Ramos (cell line): ENCODE data around the gene SUMF1.

Source experiments
- in situ Hi-C: fragments of 300-500 bp; cut with MboI; formaldehyde crosslinking; loops from one replicate; pipeline ENCODE4 v1.14.3; 2022; ENCODE audit warnings: low sequenced_read_pairs; ENCODE audit not compliant: unreplicated experiment

The SUMF1 gene

GRCh38 chr3:4498446-4498845 lies 31.4 kb upstream of the SUMF1 start:
- in situ Hi-C loops = loop anchor here (10.0 kb wide), 1 partner anchor 696 kb away; no protein-coding TSS in a partner anchor

- in situ Hi-C loops = loop anchor here (10.0 kb wide), 1 partner anchor 697 kb away; no protein-coding TSS in a partner anchor
Measured at GRCh38 chr3:4497843-4498324, 30.8 kb upstream of the SUMF1 start.

- in situ Hi-C loops = loop anchor here (10.0 kb wide), 1 partner anchor 698 kb away; no protein-coding TSS in a partner anchor
Measured at GRCh38 chr3:4497005-4497692, 30.1 kb upstream of the SUMF1 start.

- in situ Hi-C loops = loop anchor here (10.0 kb wide), 1 partner anchor 699 kb away; no protein-coding TSS in a partner anchor
Measured at GRCh38 chr3:4496087-4496452, 29.0 kb upstream of the SUMF1 start.

GRCh38 chr3:4495294-4496086 lies 28.4 kb upstream of the SUMF1 start:
- in situ Hi-C loops = loop anchor here (10.0 kb wide), 1 partner anchor 699 kb away; no protein-coding TSS in a partner anchor

GRCh38 chr3:4494895-4495264 lies 27.8 kb upstream of the SUMF1 start:
- in situ Hi-C loops = loop anchor here (10.0 kb wide), 1 partner anchor 700 kb away; no protein-coding TSS in a partner anchor

- in situ Hi-C loops = loop anchor here (10.0 kb wide), 1 partner anchor 701 kb away; no protein-coding TSS in a partner anchor
Measured at GRCh38 chr3:4493941-4494894, 27.1 kb upstream of the SUMF1 start.

- in situ Hi-C loops = loop anchor here (10.0 kb wide), 1 partner anchor 702 kb away; no protein-coding TSS in a partner anchor
Measured at GRCh38 chr3:4493014-4493940, 26.2 kb upstream of the SUMF1 start, which contains the start of gene ITPR1. TSS of gene ITPR1 (plus strand) at chr3:4493348. CDS start at chr3:4516492, 23,144 bp downstream.

- in situ Hi-C loops = loop anchor here (10.0 kb wide), 1 partner anchor 702 kb away; no protein-coding TSS in a partner anchor
Measured at GRCh38 chr3:4492208-4493013, 25.3 kb upstream of the SUMF1 start.

GRCh38 chr3:4491855-4492207 lies 24.8 kb upstream of the SUMF1 start:
- in situ Hi-C loops = loop anchor here (10.0 kb wide), 1 partner anchor 703 kb away; no protein-coding TSS in a partner anchor

GRCh38 chr3:4478261-4478660 lies 11.2 kb upstream of the SUMF1 start:
- in situ Hi-C loops = no loop called here

- in situ Hi-C loops = no loop called here
Measured at GRCh38 chr3:4476496-4476895, 9.4 kb upstream of the SUMF1 start.

- in situ Hi-C loops = no loop called here
Measured at GRCh38 chr3:4475804-4476203, 8.7 kb upstream of the SUMF1 start.

GRCh38 chr3:4474683-4475490 lies 7.8 kb upstream of the SUMF1 start:
- in situ Hi-C loops = no loop called here

- in situ Hi-C loops = no loop called here
Measured at GRCh38 chr3:4472766-4473165, 5.7 kb upstream of the SUMF1 start.

GRCh38 chr3:4472312-4472711 lies 5.2 kb upstream of the SUMF1 start:
- in situ Hi-C loops = no loop called here

- in situ Hi-C loops = no loop called here
Measured at GRCh38 chr3:4471907-4472306, 4.8 kb upstream of the SUMF1 start.
